ENCODE results near the gene NT5C3A.
"Not testable (repeated sequence)": the region's sequence is repeated elsewhere in the genome, so short reads cannot be mapped to it uniquely, and the experiment has no call there.

GRCh38 chr7:32997956-32998355 lies 64.6 kb downstream of the NT5C3A start:
- not testable (repeated sequence) for TF ChIP-seq POLR2AphosphoS5, CTCF (IDR thresholded peaks at IDR 0.05)

Data from stomach (tissue), 4 donors.